GM18873 (cell line): ENCODE results near the gene LITAF.
"Not testable (repeated sequence)": the region's sequence is repeated elsewhere in the genome, so short reads cannot be mapped to it uniquely, and the experiment has no call there.

Source experiments
- ATAC-seq: cut with Tn5 transposase; IDR thresholded peaks from one replicate; pipeline ENCODE4 v1.9.1; 2021; ENCODE audit warnings: mild to moderate bottlenecking, moderate library complexity, moderate number of reproducible peaks; ENCODE audit not compliant: unreplicated experiment, low FRiP score

Gene LITAF

DNA sequence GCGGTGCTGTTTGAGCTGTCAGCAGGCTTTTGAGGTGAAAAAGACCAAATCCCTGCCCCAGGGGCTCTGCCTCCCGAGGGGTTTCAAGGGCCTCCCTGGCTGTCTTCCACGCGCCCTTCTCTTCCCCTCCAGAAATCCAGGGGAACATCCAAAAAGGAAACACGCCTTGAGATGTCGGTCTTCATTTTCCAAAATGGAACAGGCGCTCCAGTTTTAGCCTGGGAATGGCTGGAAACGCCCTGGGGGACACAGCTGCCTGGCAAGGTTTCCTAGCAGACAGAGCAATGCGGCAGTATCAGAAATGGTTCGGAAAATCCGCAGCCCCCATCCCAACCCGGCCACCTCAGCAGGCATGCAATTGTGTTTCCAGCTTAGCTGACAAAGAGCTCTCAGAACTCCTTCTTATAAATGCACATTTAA lies 16.6 kb upstream of the LITAF start:
- ATAC-seq: no peak

DNA sequence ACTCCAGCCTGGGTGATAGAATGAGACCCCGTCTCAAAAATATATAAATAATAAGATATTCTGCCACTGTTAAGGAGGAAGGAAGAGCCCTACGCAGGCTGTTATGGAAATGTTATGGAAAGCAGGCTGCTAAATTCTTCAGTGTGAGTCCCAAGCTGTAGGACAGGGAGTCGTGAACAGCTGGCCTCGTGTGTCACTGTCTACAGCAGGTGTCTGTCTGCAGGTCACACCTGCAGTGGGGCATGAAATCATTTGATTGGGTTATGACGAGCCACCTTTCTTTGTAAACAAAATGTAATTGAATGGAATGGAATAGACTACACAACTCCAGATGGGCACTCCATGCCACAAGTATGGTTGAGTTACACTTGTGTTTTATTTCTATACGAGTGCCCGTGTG lies 15.6 kb upstream of the LITAF start:
- ATAC-seq: no peak

DNA sequence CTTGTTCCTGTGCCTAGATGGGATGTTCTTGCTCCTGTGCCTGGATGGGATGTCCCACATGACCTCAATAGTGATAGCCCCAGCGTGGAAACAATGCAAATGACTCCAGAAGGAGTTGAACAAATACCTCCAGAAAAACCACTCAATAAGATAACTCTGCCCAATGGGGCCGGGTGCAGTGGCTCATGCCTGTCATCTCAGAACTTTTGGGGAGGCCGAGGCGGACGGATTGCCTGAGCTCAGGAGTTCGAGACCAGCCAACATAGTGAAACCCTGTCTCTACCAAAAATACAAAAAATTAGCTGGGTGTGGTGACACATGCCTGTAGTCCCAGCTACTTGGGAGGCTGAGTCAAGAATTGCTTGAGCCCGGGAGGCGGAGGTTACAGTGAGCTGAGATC lies 15.2 kb upstream of the LITAF start:
- no peak for ATAC-seq

DNA sequence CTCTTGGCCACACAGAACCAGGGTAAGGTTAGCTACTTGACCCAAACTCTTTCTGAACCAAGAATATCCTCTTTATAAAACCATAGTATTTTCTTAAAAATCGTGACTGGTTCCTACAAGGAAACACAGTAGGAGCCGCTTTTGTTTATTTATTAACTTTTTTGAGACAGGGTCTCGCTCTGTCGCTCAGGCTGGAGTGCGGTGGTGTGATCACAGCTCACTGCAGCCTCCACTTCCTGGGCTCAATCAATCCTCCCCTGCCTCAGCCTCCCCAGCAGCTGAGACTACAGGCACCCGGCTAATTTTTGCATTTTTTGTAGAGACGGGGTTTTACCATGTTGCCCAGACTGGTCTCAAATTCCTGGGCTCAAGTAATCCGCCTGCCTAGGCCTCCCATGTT lies 14.7 kb upstream of the LITAF start:
- no peak for ATAC-seq

DNA sequence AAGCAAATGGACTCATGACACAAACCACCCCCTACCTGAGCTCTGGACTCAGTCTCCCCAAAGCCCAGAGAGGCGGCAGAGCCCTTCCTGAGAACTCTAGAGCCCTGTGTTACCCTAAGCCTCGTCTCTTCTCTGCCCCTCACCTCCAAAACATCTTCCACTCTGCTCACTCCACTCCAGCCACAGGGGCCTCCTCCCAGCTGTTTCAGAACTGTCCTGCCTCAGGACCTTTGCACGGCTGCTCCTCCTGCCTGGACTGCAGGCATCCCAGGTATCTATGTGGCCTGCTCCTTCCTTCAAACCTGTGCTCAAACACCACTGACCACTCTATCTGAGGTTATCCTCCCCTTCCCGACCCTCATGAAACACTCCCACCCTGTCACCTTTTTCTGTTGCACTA lies 12.9 kb upstream of the LITAF start:
- no peak for ATAC-seq

DNA sequence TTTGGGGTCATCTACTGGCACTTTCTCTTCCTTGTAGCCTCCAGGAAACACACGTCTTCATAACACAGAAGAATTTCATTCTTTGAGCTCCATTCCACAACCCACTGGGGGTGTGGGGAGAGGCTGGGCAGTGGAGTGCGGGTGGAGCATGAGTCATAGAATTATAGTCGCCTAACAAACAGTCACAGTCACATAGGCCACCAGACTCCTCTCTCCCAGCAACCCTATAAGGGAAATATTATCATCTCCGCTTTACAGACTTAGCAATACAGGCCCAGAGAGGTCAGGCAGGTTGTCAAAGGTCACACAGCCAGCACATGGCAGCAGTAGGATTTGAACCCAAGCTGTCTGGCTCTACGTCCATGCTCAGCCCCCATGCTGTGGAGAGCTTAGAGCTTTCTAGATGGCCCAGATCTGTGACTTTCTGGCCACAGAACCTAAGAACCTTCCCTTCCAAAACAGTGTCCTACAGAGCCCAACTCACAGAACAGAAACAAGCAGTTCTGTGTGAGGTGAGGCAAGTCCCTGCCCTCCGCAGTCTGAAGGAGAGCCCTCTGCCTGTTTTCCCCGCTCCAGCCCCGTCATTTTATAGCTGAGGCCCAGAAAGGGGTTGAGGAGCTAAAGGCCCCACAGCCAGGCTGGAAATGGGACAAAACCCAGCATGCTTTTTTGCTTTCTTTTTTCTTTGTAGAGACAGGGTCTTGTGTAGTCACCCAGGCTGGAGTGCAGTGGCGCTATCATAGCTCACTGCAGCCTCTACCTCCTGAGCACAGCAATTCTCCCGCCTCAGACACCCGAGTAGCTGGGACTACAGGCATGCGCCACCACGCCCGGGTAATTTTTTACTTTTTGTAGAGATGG lies 10.7 kb upstream of the LITAF start:
- no peak for ATAC-seq

DNA sequence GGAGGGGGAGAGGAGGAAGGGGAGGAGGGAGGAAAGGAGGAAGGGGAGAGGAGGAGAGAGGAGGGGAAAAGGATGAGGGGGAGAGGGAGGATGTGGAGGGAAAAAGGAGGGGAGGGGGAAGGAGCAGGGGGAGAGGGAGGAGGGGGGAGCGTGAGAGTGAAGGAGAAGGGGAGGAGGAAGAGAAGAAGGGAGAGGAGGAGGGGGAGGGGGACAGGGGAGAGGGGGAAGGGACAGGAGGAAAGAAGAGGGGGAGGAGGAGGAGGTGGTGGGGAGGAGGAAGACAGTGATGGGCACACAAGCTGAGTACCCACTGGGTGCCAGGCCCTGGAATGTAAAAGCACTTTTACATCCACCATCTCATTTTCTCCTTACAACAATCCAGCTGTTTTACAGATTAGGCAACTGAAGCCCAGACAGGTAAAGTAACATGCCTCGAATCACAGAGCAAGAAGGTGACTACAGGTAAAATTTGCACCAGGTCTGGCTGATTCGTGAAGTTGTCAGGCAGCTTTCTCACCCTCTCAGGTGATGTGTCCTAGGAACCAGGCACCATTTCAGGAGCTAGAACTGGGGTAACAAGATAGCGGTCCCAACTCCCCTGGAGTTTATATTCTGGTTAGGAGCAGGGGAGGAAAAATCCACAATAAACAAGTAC lies 10.0 kb upstream of the LITAF start:
- no peak for ATAC-seq

DNA sequence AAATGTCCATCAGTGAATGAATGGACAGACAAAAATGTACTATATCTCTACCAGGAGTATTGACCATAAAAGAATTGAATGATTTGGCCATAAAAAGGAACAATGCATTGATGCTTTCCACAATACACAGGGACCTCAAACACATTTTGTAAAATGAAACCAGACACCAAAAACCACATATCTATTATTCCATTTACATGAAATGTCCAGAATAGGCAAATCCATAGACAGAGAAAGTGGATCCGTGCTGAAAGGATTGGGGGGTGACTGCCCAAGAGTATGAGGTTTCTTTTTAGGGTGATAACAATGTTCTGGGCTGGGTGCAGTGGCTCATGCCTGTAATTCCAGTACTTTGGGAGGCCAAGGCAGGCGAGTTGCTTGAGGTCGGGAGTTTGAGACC lies 6.9 kb upstream of the LITAF start:
- no peak for ATAC-seq

DNA sequence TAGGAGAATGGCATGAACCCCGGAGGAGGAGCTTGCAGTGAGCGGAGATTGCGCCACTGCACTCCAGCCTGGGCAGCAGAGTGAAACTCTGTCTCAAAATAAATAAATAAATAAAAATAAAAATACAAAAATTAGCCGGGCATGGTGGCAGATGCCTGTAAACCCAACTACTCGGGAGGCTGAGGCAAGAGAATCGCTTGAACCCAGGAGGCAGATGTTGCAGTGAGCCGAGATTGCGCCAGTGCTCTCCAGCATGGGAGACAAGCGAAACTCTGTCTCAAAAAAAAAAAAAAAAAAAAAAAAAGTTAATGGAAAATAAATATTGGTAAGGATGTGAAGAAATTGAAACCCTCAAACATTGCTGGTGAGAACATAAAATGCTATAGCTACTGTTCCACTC lies 6.4 kb upstream of the LITAF start:
- ATAC-seq: not testable (repeated sequence)

DNA sequence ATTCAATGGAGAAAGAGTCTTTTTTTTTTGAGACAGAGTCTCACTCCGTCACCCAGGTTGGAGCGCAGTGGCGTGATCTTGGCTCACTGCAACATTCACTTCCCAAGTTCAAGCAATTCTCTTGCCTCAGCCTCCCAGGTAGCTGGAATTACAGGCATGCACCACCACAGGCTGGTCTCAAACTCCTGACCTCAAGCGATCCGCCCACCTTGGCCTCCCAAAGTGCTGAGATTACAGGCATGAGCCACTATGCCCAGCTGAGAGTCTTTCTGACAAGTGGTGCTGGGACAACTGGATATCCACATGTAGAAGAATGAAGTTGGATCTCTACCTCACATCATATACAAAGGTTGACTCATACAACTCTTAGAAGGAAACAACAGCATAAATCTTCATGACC lies 4.9 kb upstream of the LITAF start:
- not testable (repeated sequence) for ATAC-seq

DNA sequence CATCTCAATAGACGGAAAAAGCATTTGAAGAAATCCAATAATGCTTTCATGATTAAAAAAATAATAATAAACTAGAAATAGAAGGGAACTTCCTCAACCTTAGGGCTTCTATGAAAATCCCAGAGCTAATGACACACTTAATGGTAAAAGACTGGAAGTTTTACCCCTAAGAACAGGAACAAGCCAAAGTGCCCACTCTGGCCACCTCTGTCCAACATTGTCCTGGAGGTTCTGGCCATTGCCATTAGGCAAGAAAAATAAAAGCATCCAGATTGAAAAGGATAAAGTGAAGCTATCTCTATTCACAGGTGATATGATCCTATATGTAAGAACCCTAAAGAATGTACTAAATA lies 2.5 kb upstream of the LITAF start:
- no peak for ATAC-seq

DNA sequence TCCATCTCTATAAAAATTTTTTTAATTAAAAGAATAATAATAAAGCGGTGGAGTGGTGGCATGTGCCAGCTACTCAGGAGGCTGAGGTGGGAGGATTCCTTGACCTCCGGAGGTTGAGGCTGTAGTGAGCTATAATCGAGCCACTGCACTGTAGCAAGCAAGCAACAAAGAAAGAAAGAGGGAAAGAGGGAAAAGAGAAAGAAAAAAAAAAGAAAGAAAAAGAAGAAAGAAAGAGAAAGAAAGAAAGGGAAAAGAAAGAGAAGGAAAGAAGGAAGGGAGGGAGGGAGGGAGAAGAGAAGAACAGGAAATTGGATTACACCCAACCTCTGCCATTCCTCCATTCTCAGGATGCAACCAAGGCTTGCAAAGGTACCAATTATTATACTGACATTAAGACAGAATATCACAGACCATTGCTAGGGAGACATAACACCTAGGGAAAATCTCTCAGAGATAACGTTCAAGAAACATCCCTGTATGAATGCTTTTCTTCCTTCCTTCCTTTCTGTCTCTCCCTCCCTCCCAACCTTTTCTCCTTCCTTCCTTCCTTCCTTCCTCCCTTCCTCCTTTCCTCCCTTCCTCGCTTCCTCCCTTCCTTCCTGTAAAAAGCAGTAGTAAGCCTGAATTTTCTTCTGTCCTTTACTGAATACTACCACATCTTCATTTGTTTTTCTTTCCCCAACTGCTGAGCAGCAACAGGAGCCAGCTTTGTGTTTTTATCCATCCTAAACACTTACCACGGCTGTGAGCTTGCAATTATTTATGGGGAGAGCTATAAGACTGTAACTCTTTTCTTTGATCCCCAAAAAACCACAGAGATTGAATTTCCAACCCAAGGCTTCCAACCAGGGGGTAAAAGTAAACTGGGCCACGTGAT lies 1.8 kb upstream of the LITAF start:
- no peak for ATAC-seq

DNA sequence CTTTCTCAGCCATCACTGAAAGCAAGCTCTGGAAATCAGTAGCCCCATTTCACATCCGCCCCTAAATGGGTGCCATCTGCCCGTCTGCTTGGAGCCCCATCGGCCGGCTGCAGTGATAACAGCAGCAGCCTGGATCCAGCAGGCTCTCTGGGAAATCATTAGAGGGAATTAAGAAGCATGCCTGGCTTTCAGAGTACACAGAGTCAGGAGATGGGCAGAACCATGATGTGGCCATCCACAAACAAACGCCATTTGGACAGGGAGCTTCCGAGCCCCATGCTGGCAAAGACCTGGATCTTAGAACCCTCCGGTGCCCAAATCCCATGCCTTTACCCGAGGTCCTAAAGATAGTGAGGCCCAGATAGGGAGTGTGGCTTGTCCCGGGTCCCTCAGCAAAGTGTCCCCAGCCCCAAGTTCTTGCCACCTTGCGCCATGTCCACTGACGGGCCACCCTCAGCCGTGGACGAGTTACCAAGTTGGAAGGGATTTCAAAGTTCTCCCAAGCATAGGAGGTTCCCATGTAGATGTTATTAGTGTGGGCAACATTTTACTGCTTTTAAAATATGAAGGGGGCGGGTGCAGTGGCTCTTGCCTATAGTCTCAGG lies 1.0 kb upstream of the LITAF start:
- no peak for ATAC-seq

DNA sequence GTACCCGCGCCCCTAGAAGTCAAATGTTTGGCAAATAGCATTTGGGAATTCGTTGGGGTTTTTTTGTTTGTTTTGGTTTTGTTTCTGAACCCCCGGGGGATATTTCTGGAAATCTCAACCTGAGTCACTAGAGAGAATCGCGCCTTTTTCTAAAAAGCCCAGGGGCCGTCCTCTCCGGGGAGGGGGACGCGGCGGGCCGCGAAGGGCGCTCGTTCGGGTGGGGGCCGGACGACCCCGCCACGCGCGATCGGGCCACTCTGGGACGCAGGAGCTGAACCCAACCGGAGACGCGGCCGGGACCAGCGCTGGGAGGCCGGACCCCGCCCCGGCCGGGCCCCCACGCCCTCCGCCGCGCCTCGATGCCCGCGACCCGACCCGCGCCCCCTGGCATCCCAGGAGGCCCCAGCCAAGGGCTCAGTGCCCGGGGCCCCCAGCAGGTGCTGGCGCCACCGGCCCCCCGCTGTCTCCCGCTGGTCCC lies 302 bp downstream of the LITAF start:
- no peak for ATAC-seq

DNA sequence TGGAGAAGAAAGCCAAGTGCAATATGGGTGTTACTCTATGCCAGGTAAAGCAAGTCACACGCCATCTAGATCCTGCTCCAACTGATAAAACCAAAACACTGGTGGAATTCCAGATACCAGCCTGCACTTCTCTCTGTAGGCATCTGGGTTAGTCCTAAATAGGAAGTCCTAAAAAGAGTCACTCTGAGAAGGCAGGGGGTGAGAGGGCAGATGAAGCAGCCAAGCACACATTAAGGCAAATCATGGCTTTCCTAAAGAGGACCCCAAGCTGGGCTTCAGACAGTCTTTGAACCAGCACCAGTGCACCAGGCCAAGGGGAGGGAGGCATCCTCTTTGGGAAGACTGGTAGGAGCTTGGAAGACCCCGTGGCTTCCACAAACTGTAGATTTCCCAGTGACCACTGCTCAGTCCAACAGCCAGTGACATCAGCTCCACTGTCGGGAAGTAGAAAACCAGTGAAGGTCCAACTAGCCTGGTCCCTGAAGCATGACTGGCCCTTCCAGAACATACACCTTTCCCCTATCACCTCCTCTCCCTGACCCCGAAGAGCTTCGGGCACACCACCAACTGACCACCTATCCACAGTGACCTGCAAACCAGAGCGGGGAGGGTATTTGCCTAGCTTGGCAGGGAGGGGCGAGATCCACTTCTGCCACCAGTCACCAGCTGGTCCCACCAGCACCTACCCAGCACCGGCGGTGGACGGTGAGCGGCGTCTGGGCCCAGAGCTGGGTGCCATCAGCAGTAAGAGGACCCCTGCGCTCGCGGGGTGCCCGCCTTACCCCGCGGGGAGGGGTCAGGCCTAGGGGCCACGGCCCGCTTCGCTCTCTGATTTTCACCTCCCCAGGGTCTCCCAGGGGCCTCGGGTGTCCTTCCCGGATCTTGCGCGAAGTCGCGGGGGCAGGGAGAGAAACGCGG lies 1.0 kb downstream of the LITAF start:
- no peak for ATAC-seq

DNA sequence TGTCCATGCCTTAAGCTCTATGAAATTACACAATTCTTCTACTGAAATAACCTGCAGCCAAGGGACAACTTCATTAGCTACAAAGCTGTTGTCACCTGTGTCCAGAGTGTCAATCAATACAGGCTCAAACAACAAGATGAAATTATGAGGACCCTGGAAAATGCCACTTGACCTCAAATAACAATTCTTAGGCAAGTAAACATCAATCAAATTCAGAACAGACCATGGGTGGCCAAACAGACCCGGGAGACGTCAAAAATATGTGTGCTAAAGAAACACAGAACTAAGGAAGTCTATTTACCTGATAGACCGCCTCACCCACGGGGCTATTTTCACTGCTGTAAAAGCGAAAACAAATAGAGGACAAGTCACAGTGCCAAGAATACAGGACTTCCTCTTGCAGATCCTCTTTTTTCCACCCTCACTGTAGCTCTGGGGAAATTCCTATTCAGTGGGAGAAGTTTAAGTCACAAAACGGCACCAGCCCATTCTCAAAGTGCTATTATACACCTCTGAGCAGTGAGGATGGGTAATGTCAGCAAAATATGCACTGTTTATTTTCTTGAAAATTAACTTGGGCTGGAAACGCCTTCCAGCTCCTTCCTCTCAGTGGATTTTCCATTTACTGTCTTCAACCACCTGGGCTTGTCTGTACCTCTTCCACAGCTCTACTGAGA lies 2.7 kb downstream of the LITAF start:
- no peak for ATAC-seq

DNA sequence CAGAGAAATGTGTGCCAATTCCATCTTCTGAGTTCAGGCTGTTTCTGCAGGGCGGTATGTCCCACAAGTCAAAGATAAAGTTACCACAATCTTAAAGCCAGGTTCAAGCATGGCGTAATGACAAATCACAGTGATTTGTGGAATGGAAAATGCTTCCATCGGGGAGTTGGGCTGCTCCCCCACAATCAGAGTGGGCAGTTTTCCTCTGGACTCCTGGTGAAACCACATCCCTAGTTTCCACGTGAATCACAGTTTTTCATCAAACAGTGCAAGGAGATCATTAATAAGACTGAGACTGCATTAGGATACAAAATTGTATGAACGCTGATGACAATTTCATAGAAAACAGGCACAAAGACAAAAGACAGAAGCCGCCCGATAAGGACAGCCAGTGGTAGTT lies 3.6 kb downstream of the LITAF start:
- no peak for ATAC-seq

DNA sequence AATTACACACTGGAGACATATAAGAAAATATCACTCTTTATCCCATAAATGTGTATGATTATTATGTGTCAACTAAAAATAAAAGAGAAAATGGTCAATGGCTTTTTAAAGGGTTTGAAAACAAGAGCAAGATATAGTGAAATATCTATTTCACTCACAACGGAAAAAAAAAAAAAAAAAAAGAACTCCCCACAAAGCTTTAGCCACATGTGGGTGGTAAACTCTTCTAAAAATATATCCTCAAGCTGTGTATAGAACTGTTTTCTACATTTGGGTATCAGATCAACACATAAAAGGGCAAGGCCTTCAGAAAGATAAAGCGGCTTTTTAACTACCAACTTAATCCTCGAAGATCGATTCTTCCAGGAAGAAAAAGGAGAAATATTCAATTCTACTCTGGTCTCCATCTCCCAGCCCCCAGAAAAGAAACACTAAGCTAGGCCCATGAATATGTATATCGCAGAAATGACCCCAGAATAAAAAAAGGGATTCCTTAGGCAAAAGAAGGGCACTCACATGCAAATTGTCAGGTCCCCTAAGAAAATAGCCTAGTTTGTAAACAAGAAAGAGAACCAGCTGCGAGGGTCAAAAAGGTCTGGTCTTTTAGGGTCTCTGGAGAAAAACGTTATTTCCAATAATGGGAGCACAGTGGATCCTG lies 4.4 kb downstream of the LITAF start:
- ATAC-seq: no peak

DNA sequence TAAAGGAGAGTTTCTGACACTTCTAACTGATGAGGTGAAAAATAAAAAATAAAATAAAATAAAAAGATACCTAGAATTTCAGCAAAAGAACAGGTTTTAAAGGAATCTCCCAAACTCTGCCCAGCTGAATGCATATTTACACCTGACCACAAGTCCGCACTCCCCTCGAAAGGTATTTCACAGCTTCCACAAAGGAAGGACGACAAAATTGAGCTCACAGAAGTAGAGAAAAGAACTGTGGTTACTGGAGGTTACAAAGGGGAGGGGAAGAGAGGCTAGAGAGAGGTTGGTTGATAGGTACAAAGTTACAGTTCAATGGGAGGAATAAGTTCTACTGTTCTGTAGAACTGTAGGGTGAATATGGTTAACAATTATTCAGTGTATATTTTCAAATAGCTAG lies 5.0 kb downstream of the LITAF start:
- no peak for ATAC-seq
